HepG2 (cell line): Measurements from ENCODE around the gene SRP68. TPM values are rescaled to one million over a fixed set of nuclear protein-coding genes. Genes with fewer than 3 reads are reported as not detected.
A peak's percentile ranks its signal among the peaks of the same experiment; 100 is the strongest.

Experiments used
- ATAC-seq: fragments of 200-7000 bp; cut with Tn5 transposase; 3 replicates; pipeline ENCODE4 v1.9.1; 2020; ENCODE audit warnings: mild to moderate bottlenecking, moderate library complexity
- BruUV-seq: library from RNA; stranded (reverse); fragments of 400-500 nt; replicated peaks from 2 replicates; lab custom pipeline; 2021; lab: Mats Ljungman, UMichigan
- CTCF ChIA-PET: fragments of 300-600 bp; formaldehyde crosslinking; extraction: SDS; loops from one replicate; lab custom pipeline; 2021; ENCODE audit warnings: low total read pairs, inconsistent platforms, low intra/inter-chr PET ratio; lab: Yijun Ruan, JAX
- POLR2A ChIA-PET: fragments of 350-600 bp; sonication (Branson Sonifier 250); formaldehyde crosslinking; loops from one replicate; lab custom pipeline; 2020; ENCODE audit warnings: antibody characterized with exemption, inconsistent platforms; lab: Yijun Ruan, JAX
- DNase-seq: peaks from one replicate; pipeline ENCODE4 v3.0.0-alpha.2; 2015; ENCODE audit warnings: low spot score
- FAIRE-seq: peaks from 3 replicates; lab custom pipeline; 2011; peaks lifted over from hg19 to GRCh38; lab: Jason Lieb, UNC
- H2AFZ ChIP-seq: one replicate; pipeline ENCODE4 v1.6.1; 2011; ENCODE audit warnings: low read length, inconsistent platforms
- H3K27ac ChIP-seq: fragments of 300-600 bp; 3 replicates; pipeline ENCODE4 v1.8.0; 2011; ENCODE audit warnings: mixed run types, mild to moderate bottlenecking, mixed read lengths, low read length, inconsistent platforms; ENCODE audit not compliant: insufficient read depth; ENCODE audit errors: extremely low read length
- H3K27me3 ChIP-seq, 2 experiments: fragments of 200-600 bp in 1 of 2; 2 replicates in 1 of 2; 3 replicates in 1 of 2; pipeline versions ENCODE4 v1.6.0 to v1.8.0; 2011; ENCODE audit warnings: low read length in 2 of 2, mild to moderate bottlenecking in 2 of 2, moderate library complexity in 2 of 2, inconsistent platforms in 1 of 2; ENCODE audit not compliant: insufficient read depth in 2 of 2, control insufficient read depth in 1 of 2
- H3K36me3 ChIP-seq, 2 experiments: fragments of 200-600 bp in 1 of 2; replicated peaks in 1 of 2; 2 replicates in 1 of 2; 3 replicates in 1 of 2; pipeline versions ENCODE4 v1.5.1 to v1.8.0; 2011; ENCODE audit warnings: low read length in 2 of 2, inconsistent platforms in 1 of 2; ENCODE audit not compliant: insufficient read depth in 2 of 2, control insufficient read depth in 1 of 2
- H3K4me1 ChIP-seq: 2 replicates; pipeline ENCODE4 v1.5.1; 2012; ENCODE audit warnings: low read length, inconsistent platforms; ENCODE audit not compliant: insufficient read depth
- H3K4me2 ChIP-seq: 2 replicates; pipeline ENCODE4 v1.6.0; 2011; ENCODE audit warnings: low read depth, low read length, inconsistent platforms
- H3K4me3 ChIP-seq, 3 experiments: fragments of 200-600 bp in 1 of 3; sonication (generic), shearing (Covaris generic) in 1 of 3; replicated peaks in 1 of 3; 2 replicates each; pipeline ENCODE4 v1.5.1; 2011 to 2016; ENCODE audit warnings: low read length in 3 of 3, inconsistent platforms in 2 of 3, low read depth in 2 of 3, mild to moderate bottlenecking in 2 of 3, control low read depth in 1 of 3, mixed read lengths in 1 of 3; ENCODE audit not compliant: insufficient read depth in 1 of 3
- H3K79me2 ChIP-seq: one replicate; pipeline ENCODE4 v1.6.1; 2011; ENCODE audit warnings: low read length, inconsistent platforms; ENCODE audit not compliant: insufficient read depth
- H3K9ac ChIP-seq: 2 replicates; pipeline ENCODE4 v1.6.0; 2011; ENCODE audit warnings: mild to moderate bottlenecking, low read depth, low read length, inconsistent platforms; ENCODE audit not compliant: insufficient read depth
- H3K9me3 ChIP-seq: 2 replicates; pipeline ENCODE4 v1.5.1; 2012; ENCODE audit warnings: mild to moderate bottlenecking, low read length
- H4K20me1 ChIP-seq: 2 replicates; pipeline ENCODE4 v1.6.0; 2011; ENCODE audit warnings: inconsistent platforms, mild to moderate bottlenecking, low read length, moderate library complexity; ENCODE audit not compliant: insufficient read depth
- GATAD2A ChIP-seq: IDR thresholded peaks from 2 replicates; pipeline ENCODE4 v1.6.1; 2016
- KAT2B ChIP-seq: fragments of 150-350 bp; IDR thresholded peaks from 2 replicates; pipeline ENCODE4 v1.6.1; 2014; ENCODE audit warnings: low read depth, low read length, borderline replicate concordance
- PATZ1 ChIP-seq: sonication (generic); formaldehyde crosslinking; IDR thresholded peaks from 2 replicates; pipeline ENCODE4 v1.4.0; 2020; ENCODE audit warnings: missing genetic modification reagents
- TFDP2 ChIP-seq: sonication (generic); formaldehyde crosslinking; IDR thresholded peaks from 2 replicates; pipeline ENCODE4 v1.4.0; 2020; ENCODE audit warnings: missing genetic modification reagents
- ZHX2 ChIP-seq, 2 experiments: sonication (generic) in 1 of 2; formaldehyde crosslinking in 1 of 2; IDR thresholded peaks; 2 replicates each; pipeline versions ENCODE4 v1.6.1 to v1.9.0; 2014 to 2022; ENCODE audit warnings: antibody characterized with exemption in 1 of 2, borderline replicate concordance in 1 of 2, inconsistent platforms in 1 of 2, low read depth in 1 of 2, missing genetic modification reagents in 1 of 2
- ZKSCAN8 ChIP-seq: IDR thresholded peaks from 2 replicates; pipeline ENCODE4 v1.6.1; 2016; ENCODE audit warnings: borderline replicate concordance, missing genetic modification reagents, missing compliant biosample characterization
- ZNF256 ChIP-seq: sonication (generic); formaldehyde crosslinking; conservative IDR thresholded peaks from 2 replicates; pipeline ENCODE4 v1.4.0; 2020; ENCODE audit warnings: missing genetic modification reagents
- ZNF292 ChIP-seq: sonication (generic); formaldehyde crosslinking; IDR thresholded peaks from 2 replicates; pipeline ENCODE4 v1.8.1; 2022; ENCODE audit warnings: mild to moderate bottlenecking, low read depth, missing genetic modification reagents, borderline replicate concordance
- WGBS: methylation state at CpG from one replicate; pipeline ENCODE4 v1.1.6; 2017; ENCODE audit warnings: low lambda C conversion rate; 5-methylcytosine and 5-hydroxymethylcytosine counted together
- in situ Hi-C: cut with HindIII; loops from 2 replicates; pipeline ENCODE4 v1.10.0; 2017; ENCODE audit warnings: low pct_unique_long_range_greater_than_20kb; ENCODE audit not compliant: extremely low pct_ligation_motif_present
- intact Hi-C: fragments of 100-400 bp; cut with micrococcal nuclease; formaldehyde crosslinking; loops from one replicate; pipeline ENCODE4 v1.10.0; 2022; ENCODE audit not compliant: unreplicated experiment
- polyA plus RNA-seq, 8 experiments: library from polyadenylated mRNA; depleted of rRNA in 3 of 8; stranded (reverse) in 7 of 8; unstranded in 1 of 8; fragments of >200 nt; fragmentation: Illumina TruSeq in 4 of 8; extraction: Trizol in 4 of 8; gene quantifications; 2 replicates each; pipeline versions ENCODE4 v1.2.1 to v1.2.3, GENCODE V29; 2011 to 2016; ENCODE audit warnings: low read depth in 4 of 8, missing spikeins in 1 of 8, mixed read lengths in 1 of 8; ENCODE audit not compliant: insufficient read depth in 1 of 8
- total RNA-seq, 5 experiments: library from RNA; depleted of rRNA; stranded (reverse); fragments of >200 nt; fragmentation: Illumina TruSeq; extraction: Trizol; gene quantifications; 2 replicates each; pipeline ENCODE4 v1.2.3, GENCODE V29; 2016; ENCODE audit warnings: low read depth in 1 of 5

SRP68 gene
- total and polyA plus RNA-seq, 2 of the 13 experiments (the other 11 are each of a cell fraction or from before 2014, with no cell fraction given) = 39.8 to 74.3 TPM

- TF ChIP-seq TFDP2 (CRISPR knock-in tag) = peak; percentile 32; the same call in 1 of the 2 replicates
- TF ChIP-seq ZNF256 (CRISPR knock-in tag) = no peak
- no peak for TF ChIP-seq ZNF292
- TF ChIP-seq GATAD2A = no peak
Observed at GRCh38 chr17:76074390-76075363, 2.4 kb upstream of the SRP68 start, which contains the start of gene GALR2 (continued).

- H3K79me2 ChIP-seq = peaks cover 24% of the 10 kb centered on the region
- CTCF ChIA-PET = no interaction called here
- TF ChIP-seq ZKSCAN8 (peak; percentile 10; the same call in 1 of the 2 replicates), KAT2B (no peak), ZHX2 (IDR thresholded peaks at IDR 0.05; ENCODE audit: low read depth) (no peak), ZHX2 (CRISPR knock-in tag; IDR thresholded peaks at IDR 0.05; ENCODE audit: borderline replicate concordance) (0 out of 2 replicates have a peak, but pooled peaks have one; percentile 18), PATZ1 (no peak)
Observed at GRCh38 chr17:76071531-76072147, 678 bp downstream of the SRP68 start.

More at GRCh38 chr17:76071531-76072147, 678 bp downstream of the SRP68 start:
- peaks cover 10% of the 10 kb centered on the region; the same call in 1 of the 2 replicates for H4K20me1 ChIP-seq
- H3K4me2 ChIP-seq = peak overlapping the region; percentile 83
- peaks cover 39% of the 10 kb centered on the region for H3K4me1 ChIP-seq
- no peaks in the 10 kb centered on the region for H3K9me3 ChIP-seq
- no peak overlapping the region for H2AFZ ChIP-seq
- H3K27ac ChIP-seq = peak overlapping the region; percentile 69
- FAIRE-seq = peak; percentile 63
- no peak for ATAC-seq
- 1% methylated on average over 15 of the region's 15 CpGs for WGBS
- H3K36me3 ChIP-seq = peaks cover 7 to 20% of the 10 kb centered on the region in 2 experiments
- in situ Hi-C loops (no loop called here), intact Hi-C loops (no loop called here)
- DNase-seq = no peak
- peak overlapping the region; percentile 76 to 97 (median 86) for H3K4me3 ChIP-seq
- BruUV-seq = TSS peak; percentile 81
- POLR2A ChIA-PET = interaction anchor here (0.9 to 1.7 kb wide), 16 partner anchors 11 to 292 kb away, joined by 3 to 6 read pairs (median 4); partner anchors contain the start of genes EVPL, EXOC7 and FOXJ1
- peak overlapping the region; percentile 97 for H3K9ac ChIP-seq
- peaks cover 17 to 32% of the 10 kb centered on the region in 2 experiments; a peak in 4 of 5 replicates for H3K27me3 ChIP-seq
